ENCODE measurements around the gene SLC35F5.

DNA sequence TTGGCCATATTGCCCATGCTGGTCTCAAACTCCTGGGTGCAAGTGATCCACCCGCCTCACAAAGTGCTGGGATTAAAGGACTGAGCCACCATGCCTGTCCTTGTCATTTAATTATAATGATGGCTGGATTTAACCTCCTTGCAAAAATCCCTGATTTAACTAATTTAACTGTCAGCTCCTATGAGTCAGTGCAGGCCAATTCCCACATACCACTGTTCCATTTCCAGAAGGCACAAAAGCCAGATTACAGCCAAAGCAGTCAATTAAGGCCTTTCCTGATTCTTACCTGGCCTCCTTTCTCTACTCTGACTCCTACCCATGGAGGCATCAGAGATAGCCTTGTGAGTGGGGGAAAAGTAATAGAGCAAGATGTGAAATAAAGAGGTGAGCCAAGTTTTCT is 12.3 kb upstream of the SLC35F5 start:
- TF ChIP-seq TAF1 (IDR thresholded peaks at IDR 0.05; ENCODE audit: borderline replicate concordance, low read depth, low read length) (no peak), POLR2A (IDR thresholded peaks at IDR 0.05; ENCODE audit: low read depth, low read length) (no peak)

Measured in GM12892 (cell line).